ENCODE measurements around the gene RNF213. TPM values are rescaled to one million over a fixed set of nuclear protein-coding genes. Genes with fewer than 3 reads are reported as not detected.

Gene RNF213
- polyA plus RNA-seq, 4 donors = 44.5 to 79.9 (median 61.2) TPM

GRCh38 chr17:80425835-80426426, 165.3 kb downstream of the RNF213 start:
- no peak for DNase-seq (ENCODE audit: low read depth in 4 of 4, low spot score in 3 of 4)

- peak in 2 of 4 donors; percentile 25 to 31 for DNase-seq (ENCODE audit: low read depth in 4 of 4, low spot score in 3 of 4)
Measured at GRCh38 chr17:80426671-80427326, 166.1 kb downstream of the RNF213 start.

- no peak for DNase-seq (ENCODE audit: low read depth in 4 of 4, low spot score in 3 of 4)
Measured at GRCh38 chr17:80427366-80428282, 167.0 kb downstream of the RNF213 start.

GRCh38 chr17:80428363-80428762, 167.7 kb downstream of the RNF213 start:
- DNase-seq (ENCODE audit: low read depth in 4 of 4, low spot score in 3 of 4) = no peak

- DNase-seq (ENCODE audit: low read depth in 4 of 4, low spot score in 3 of 4) = no peak
Measured at GRCh38 chr17:80428796-80429195, 168.1 kb downstream of the RNF213 start.

GRCh38 chr17:80429356-80430275, 169.0 kb downstream of the RNF213 start:
- DNase-seq (ENCODE audit: low read depth in 4 of 4, low spot score in 3 of 4) = no peak

- no peak for DNase-seq (ENCODE audit: low read depth in 4 of 4, low spot score in 3 of 4)
Measured at GRCh38 chr17:80430446-80431245, 170.0 kb downstream of the RNF213 start.

GRCh38 chr17:80431246-80432195, 170.9 kb downstream of the RNF213 start:
- no peak for DNase-seq (ENCODE audit: low read depth in 4 of 4, low spot score in 3 of 4)

GRCh38 chr17:80432350-80432955, 171.8 kb downstream of the RNF213 start:
- no peak for DNase-seq (ENCODE audit: low read depth in 4 of 4, low spot score in 3 of 4)

GRCh38 chr17:80432961-80433550, 172.4 kb downstream of the RNF213 start:
- DNase-seq (ENCODE audit: low read depth in 4 of 4, low spot score in 3 of 4) = no peak

GRCh38 chr17:80433916-80434666, 173.4 kb downstream of the RNF213 start:
- DNase-seq (ENCODE audit: low read depth in 4 of 4, low spot score in 3 of 4) = no peak

- DNase-seq (ENCODE audit: low read depth in 4 of 4, low spot score in 3 of 4) = no peak
Measured at GRCh38 chr17:80437532-80437931, 176.9 kb downstream of the RNF213 start.

GRCh38 chr17:80438806-80439205, 178.2 kb downstream of the RNF213 start:
- no peak for DNase-seq (ENCODE audit: low read depth in 4 of 4, low spot score in 3 of 4)

GRCh38 chr17:80439499-80439898, 178.8 kb downstream of the RNF213 start:
- no peak for DNase-seq (ENCODE audit: low read depth in 4 of 4, low spot score in 3 of 4)

- DNase-seq (ENCODE audit: low read depth in 4 of 4, low spot score in 3 of 4) = peak in 3 of 4 donors; percentile 58 to 62 (median 61)
Measured at GRCh38 chr17:80441133-80441578, 180.5 kb downstream of the RNF213 start.

- DNase-seq (ENCODE audit: low read depth in 4 of 4, low spot score in 3 of 4) = no peak
Measured at GRCh38 chr17:80441598-80442322, 181.1 kb downstream of the RNF213 start.
